PC-3 (cell line): ENCODE measurements around the gene STAT5B.

Source experiments
- EZH2phosphoT487 ChIP-seq: fragments of 300-600 bp; sonication (generic); IDR thresholded peaks from 2 replicates; pipeline ENCODE4 v1.6.1; 2018; ENCODE audit warnings: mild to moderate bottlenecking, antibody characterized with exemption, low read length, borderline replicate concordance
- TF ChIP-seq, protein P1 (sequence below): fragments of 300-600 bp; sonication (generic); conservative IDR thresholded peaks from 2 replicates; pipeline ENCODE4 v1.5.1; 2017; ENCODE audit warnings: antibody characterized with exemption, low read depth, mild to moderate bottlenecking, low read length

DNA sequence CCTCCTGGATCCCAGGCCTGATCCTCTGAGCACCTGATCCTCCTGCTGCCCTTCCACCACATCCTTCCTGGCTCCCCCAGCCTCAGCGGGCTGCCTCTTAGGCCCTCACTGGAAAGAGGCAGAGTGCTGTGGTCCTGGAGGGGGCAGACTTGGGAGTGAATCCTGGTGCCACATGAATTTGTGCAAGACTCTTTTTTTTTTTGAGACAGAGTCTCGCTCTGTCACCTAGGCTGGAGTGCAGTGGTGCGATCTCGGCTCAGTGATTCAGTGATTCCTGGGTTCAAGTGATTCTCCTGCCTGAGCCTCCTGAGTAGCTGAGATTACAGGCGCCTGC, 84.9 kb downstream of the STAT5B start:
- TF ChIP-seq, protein P1, sequence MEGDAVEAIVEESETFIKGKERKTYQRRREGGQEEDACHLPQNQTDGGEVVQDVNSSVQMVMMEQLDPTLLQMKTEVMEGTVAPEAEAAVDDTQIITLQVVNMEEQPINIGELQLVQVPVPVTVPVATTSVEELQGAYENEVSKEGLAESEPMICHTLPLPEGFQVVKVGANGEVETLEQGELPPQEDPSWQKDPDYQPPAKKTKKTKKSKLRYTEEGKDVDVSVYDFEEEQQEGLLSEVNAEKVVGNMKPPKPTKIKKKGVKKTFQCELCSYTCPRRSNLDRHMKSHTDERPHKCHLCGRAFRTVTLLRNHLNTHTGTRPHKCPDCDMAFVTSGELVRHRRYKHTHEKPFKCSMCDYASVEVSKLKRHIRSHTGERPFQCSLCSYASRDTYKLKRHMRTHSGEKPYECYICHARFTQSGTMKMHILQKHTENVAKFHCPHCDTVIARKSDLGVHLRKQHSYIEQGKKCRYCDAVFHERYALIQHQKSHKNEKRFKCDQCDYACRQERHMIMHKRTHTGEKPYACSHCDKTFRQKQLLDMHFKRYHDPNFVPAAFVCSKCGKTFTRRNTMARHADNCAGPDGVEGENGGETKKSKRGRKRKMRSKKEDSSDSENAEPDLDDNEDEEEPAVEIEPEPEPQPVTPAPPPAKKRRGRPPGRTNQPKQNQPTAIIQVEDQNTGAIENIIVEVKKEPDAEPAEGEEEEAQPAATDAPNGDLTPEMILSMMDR = no peak
- no peak for TF ChIP-seq EZH2phosphoT487
